ENCODE measurements around the gene DSCAM. TPM values are rescaled to one million over a fixed set of nuclear protein-coding genes. Genes with fewer than 3 reads are reported as not detected.

The DSCAM gene
- total RNA-seq, 2 donors from 2014 or later, result 18.5 to 25.5 TPM

DNA sequence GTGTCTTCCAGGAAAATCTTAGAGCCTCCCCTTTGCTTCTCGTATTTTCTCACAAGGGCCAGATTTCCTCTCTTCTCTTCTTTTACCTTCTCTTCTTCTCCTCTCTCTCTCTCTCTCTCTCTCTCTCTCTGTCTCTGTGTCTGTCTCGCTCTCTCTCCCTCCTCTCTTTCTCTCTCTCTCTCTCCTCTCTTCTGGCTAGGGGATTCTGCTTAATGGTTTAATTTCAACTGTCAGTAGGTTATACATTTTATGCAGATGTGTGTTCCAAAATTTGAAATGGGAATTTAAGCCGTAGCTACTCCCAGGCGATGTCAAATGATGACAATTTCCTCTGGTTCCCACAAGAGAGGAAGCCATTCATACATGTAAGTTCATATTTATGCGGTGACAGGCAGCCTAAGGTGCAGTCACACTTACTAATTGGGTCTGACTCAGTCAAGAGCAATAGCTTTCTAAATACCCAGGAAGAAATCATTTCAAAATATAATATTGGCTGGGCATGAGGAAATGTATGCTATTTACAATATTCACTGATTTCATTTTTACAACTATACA is 1.4 kb downstream of the DSCAM start:
- Mint-ChIP-seq H3K9me3 (no peaks in the 10 kb centered on the region), H3K27ac (no peak overlapping the region), H3K36me3 (ENCODE audit: low read depth) (no peaks in the 10 kb centered on the region), H3K27me3 (ENCODE audit: insufficient read depth) (peaks cover 33% of the 10 kb centered on the region), H3K4me3 (no peak overlapping the region), H3K4me1 (peaks cover 9% of the 10 kb centered on the region)
- TF ChIP-seq CTCF (conservative IDR thresholded peaks at IDR 0.05), result no peak
- peaks cover 58% of the 10 kb centered on the region for H3K27me3 ChIP-seq (ENCODE audit: control insufficient read depth, insufficient read depth, low read length, poor library complexity, severe bottlenecking)
- no peak overlapping the region for H3K4me3 ChIP-seq (ENCODE audit: low read length)
- no peaks in the 10 kb centered on the region for H3K36me3 ChIP-seq (ENCODE audit: control insufficient read depth, insufficient read depth, low read length)
- whole genome bisulfite sequencing, 2 experiments (ENCODE audit: insufficient coverage in 1 of 2, insufficient read length in 1 of 2), result 89 to 93% methylated on average over 2 to 4 of the region's 5 CpGs
- DNase-seq, result no peak
- no peaks in the 10 kb centered on the region for H3K9me3 ChIP-seq (ENCODE audit: control insufficient read depth, low read length)
- H3K9ac ChIP-seq (ENCODE audit: extremely low read depth, low read length, poor library complexity, severe bottlenecking), result no peak overlapping the region
- no peaks in the 10 kb centered on the region for H3K4me1 ChIP-seq (ENCODE audit: control insufficient read depth, insufficient read depth, low read length)
- H3K27ac ChIP-seq (ENCODE audit: low read depth, low read length), result no peak overlapping the region

DNA sequence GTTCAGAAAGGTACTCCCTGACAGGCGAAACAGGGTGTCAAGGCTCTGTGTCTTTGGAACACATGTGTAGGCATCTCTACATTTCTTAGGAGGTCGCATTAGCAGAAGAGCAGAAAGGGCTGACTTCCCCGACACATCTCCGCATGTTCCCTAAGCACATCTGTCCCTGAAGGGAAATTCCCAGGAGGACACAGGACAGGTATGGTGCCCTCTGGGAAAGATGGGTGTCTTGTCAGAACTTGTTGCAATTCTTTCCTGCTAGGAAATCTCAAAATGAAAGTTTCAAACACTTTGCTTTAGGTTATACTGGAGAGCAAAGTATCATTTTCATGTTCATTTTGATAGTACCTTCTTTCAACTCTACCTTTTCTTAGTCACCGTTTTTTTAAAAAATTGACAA is 2.0 kb downstream of the DSCAM start:
- Histone ChIP-seq H3K4me1 (ENCODE audit: control insufficient read depth, insufficient read depth, low read length) (no peaks in the 10 kb centered on the region), H3K27me3 (ENCODE audit: control insufficient read depth, insufficient read depth, low read length, poor library complexity, severe bottlenecking) (peaks cover 63% of the 10 kb centered on the region), H3K27ac (ENCODE audit: low read depth, low read length) (no peak overlapping the region), H3K4me3 (ENCODE audit: low read length) (no peak overlapping the region), H3K9me3 (ENCODE audit: control insufficient read depth, low read length) (no peaks in the 10 kb centered on the region), H3K36me3 (ENCODE audit: control insufficient read depth, insufficient read depth, low read length) (no peaks in the 10 kb centered on the region), H3K9ac (ENCODE audit: extremely low read depth, low read length, poor library complexity, severe bottlenecking) (no peak overlapping the region)
- no peak overlapping the region for H3K4me3 Mint-ChIP-seq
- H3K4me1 Mint-ChIP-seq, result peaks cover 9% of the 10 kb centered on the region
- H3K27me3 Mint-ChIP-seq (ENCODE audit: insufficient read depth), result peaks cover 39% of the 10 kb centered on the region
- 93% methylated on average over 5 of the region's 5 CpGs for WGBS, 2 experiments (ENCODE audit: insufficient coverage in 1 of 2, insufficient read length in 1 of 2)
- no peak overlapping the region for H3K27ac Mint-ChIP-seq
- no peaks in the 10 kb centered on the region for H3K9me3 Mint-ChIP-seq
- TF ChIP-seq CTCF (conservative IDR thresholded peaks at IDR 0.05), result no peak
- H3K36me3 Mint-ChIP-seq (ENCODE audit: low read depth), result no peaks in the 10 kb centered on the region
- no peak for DNase-seq

DNA sequence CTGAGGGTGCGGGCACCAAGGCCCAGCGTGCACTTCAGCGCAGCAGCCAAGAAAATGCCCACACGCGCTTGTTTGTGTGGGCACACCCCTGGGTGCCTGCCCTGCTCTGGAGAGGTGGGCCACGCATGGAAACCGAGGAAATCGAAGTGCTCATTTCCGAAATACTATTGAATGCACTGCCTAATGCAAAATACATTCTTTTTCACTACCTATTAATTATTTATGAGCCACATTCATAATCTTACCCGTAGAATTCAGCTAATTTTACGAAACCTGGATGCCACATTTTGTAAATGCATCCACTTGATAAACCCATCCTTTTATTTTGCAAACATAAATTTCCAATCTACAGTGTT is 4.8 kb downstream of the DSCAM start:
- peaks cover 41% of the 10 kb centered on the region for H3K27me3 ChIP-seq (ENCODE audit: control insufficient read depth, insufficient read depth, low read length, poor library complexity, severe bottlenecking)
- H3K4me3 ChIP-seq (ENCODE audit: low read length), result peak overlapping the region; percentile 88
- no peak for DNase-seq
- Mint-ChIP-seq H3K9me3 (no peaks in the 10 kb centered on the region), H3K4me3 (peak overlapping the region; percentile 72), H3K27ac (no peak overlapping the region), H3K4me1 (peaks cover 7% of the 10 kb centered on the region), H3K36me3 (ENCODE audit: low read depth) (no peaks in the 10 kb centered on the region), H3K27me3 (ENCODE audit: insufficient read depth) (peaks cover 44% of the 10 kb centered on the region)
- no peaks in the 10 kb centered on the region for H3K36me3 ChIP-seq (ENCODE audit: control insufficient read depth, insufficient read depth, low read length)
- H3K4me1 ChIP-seq (ENCODE audit: control insufficient read depth, insufficient read depth, low read length), result no peaks in the 10 kb centered on the region
- no peak overlapping the region for H3K9ac ChIP-seq (ENCODE audit: extremely low read depth, low read length, poor library complexity, severe bottlenecking)
- H3K27ac ChIP-seq (ENCODE audit: low read depth, low read length), result no peak overlapping the region
- 49 to 71% methylated on average over 3 to 11 of the region's 11 CpGs for WGBS, 2 experiments (ENCODE audit: insufficient coverage in 1 of 2, insufficient read length in 1 of 2)
- TF ChIP-seq CTCF (conservative IDR thresholded peaks at IDR 0.05), result no peak
- H3K9me3 ChIP-seq (ENCODE audit: control insufficient read depth, low read length), result no peaks in the 10 kb centered on the region

Data from endodermal cell (in vitro differentiated cells).